ENCODE measurements around the gene CDKN2C. TPM values are rescaled to one million over a fixed set of nuclear protein-coding genes. Genes with fewer than 3 reads are reported as not detected.

The CDKN2C gene
- total RNA-seq, 3 donors from 2014 or later (not counting 1 experiment from before 2014, with no cell fraction given), result 17.1 to 21.9 (median 19.0) TPM

DNA sequence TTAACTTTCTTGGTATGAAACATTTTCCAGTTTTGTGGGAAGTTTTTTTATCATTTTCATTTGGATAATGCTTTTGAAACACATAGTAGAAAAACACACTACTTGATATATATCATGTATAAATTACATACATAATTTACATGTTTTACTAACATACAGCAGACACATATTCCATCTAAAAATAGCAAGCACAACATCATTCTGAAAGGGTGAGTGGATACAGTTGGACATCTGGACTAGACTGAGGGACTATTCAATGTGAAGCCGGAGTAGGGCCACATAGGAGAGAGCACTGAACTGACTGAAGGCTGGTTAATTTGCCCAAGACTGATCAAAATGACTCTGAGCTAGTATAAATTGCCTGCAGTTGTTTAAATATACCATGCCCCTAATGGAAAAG is 11.7 kb downstream of the CDKN2C start:
- no peak overlapping the region for H3K4me3 Mint-ChIP-seq
- Histone ChIP-seq H3K27ac (ENCODE audit: low read length) (no peak overlapping the region), H3K4me3 (ENCODE audit: low read length) (no peak overlapping the region), H3K36me3 (ENCODE audit: control insufficient read depth, insufficient read depth, low read length) (no peaks in the 10 kb centered on the region), H3K4me1 (ENCODE audit: control insufficient read depth, insufficient read depth, low read length) (peaks cover 15% of the 10 kb centered on the region), H3K27me3 (ENCODE audit: control insufficient read depth, insufficient read depth, low read length) (peaks cover 4% of the 10 kb centered on the region), H3K9me3 (ENCODE audit: control insufficient read depth, insufficient read depth, low read length) (no peaks in the 10 kb centered on the region)
- H3K27ac Mint-ChIP-seq, result no peak overlapping the region
- DNase-seq (no peak), ATAC-seq (no peak)
- TF ChIP-seq, protein P1, sequence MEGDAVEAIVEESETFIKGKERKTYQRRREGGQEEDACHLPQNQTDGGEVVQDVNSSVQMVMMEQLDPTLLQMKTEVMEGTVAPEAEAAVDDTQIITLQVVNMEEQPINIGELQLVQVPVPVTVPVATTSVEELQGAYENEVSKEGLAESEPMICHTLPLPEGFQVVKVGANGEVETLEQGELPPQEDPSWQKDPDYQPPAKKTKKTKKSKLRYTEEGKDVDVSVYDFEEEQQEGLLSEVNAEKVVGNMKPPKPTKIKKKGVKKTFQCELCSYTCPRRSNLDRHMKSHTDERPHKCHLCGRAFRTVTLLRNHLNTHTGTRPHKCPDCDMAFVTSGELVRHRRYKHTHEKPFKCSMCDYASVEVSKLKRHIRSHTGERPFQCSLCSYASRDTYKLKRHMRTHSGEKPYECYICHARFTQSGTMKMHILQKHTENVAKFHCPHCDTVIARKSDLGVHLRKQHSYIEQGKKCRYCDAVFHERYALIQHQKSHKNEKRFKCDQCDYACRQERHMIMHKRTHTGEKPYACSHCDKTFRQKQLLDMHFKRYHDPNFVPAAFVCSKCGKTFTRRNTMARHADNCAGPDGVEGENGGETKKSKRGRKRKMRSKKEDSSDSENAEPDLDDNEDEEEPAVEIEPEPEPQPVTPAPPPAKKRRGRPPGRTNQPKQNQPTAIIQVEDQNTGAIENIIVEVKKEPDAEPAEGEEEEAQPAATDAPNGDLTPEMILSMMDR (IDR thresholded peaks at IDR 0.05), result no peak
- intact Hi-C loops (cut with micrococcal nuclease), result no loop called here
- H3K27me3 Mint-ChIP-seq (ENCODE audit: low read depth in 2 of 2), result no peaks in the 10 kb centered on the region
- no peaks in the 10 kb centered on the region for H3K36me3 Mint-ChIP-seq
- 93% methylated on average over 1 of the region's 1 CpG for WGBS (ENCODE audit: insufficient coverage)
- H3K9me3 Mint-ChIP-seq, result no peaks in the 10 kb centered on the region
- H3K4me1 Mint-ChIP-seq, result peaks cover 14% of the 10 kb centered on the region in 2 donors

DNA sequence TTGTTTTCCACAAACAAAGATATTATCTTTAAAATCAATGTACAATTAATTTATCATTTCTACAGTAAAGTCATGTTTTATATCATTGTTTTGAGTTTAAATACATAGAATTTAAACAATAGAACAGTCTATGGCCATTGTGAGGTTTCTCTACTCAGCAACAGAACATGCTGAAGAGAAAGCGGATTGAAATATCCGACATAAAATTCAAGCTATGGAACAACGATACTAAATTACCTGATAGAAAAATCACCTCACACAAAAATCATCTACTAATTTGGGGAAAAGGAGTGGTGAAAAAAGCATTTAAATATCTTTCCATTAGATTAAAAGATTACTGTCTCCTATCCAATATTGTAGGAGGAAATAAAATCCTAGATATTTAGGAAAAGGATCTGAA is 12.6 kb downstream of the CDKN2C start:
- whole genome bisulfite sequencing (ENCODE audit: insufficient coverage), result no CpG with 5 or more reads among the region's 3 CpGs
- DNase-seq, result no peak
- intact Hi-C loops (cut with micrococcal nuclease), result no loop called here
- Mint-ChIP-seq H3K27me3 (ENCODE audit: low read depth in 2 of 2) (no peaks in the 10 kb centered on the region), H3K9me3 (no peaks in the 10 kb centered on the region), H3K4me3 (no peak overlapping the region), H3K4me1 (peaks cover 11% of the 10 kb centered on the region in 2 donors), H3K36me3 (no peaks in the 10 kb centered on the region), H3K27ac (no peak overlapping the region)
- Histone ChIP-seq H3K27ac (ENCODE audit: low read length) (no peak overlapping the region), H3K4me1 (ENCODE audit: control insufficient read depth, insufficient read depth, low read length) (peaks cover 8% of the 10 kb centered on the region), H3K27me3 (ENCODE audit: control insufficient read depth, insufficient read depth, low read length) (peaks cover 4% of the 10 kb centered on the region), H3K36me3 (ENCODE audit: control insufficient read depth, insufficient read depth, low read length) (no peaks in the 10 kb centered on the region), H3K9me3 (ENCODE audit: control insufficient read depth, insufficient read depth, low read length) (no peaks in the 10 kb centered on the region), H3K4me3 (ENCODE audit: low read length) (no peak overlapping the region)
- TF ChIP-seq, protein P1 (IDR thresholded peaks at IDR 0.05), result no peak
- no peak for ATAC-seq

DNA sequence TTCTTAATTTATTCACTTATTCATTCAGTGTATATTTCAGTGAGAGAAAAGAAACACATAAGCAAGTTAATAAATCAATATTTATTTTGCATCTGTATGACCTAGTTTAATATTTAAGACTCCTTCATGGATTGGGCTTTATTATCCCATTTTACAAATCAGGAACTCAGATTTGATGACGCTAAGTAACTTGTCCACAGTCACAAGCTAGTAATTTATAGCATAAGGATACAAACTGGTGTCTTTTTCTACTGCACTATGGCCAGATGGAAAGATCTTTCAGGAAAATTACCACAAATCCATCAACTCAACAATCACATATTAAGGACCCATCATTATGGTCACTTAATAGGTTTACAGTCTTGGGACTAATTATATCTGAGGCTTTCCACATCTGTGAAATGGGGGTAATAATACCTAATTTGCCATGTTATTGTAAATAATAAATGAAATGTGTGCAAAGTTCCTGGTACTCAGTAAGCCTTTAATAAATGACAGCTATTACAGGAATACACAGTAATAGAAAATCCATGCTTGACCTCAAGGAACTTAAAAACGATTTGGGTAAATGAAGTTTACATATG is 13.3 kb downstream of the CDKN2C start:
- Histone ChIP-seq H3K9me3 (ENCODE audit: control insufficient read depth, insufficient read depth, low read length) (no peaks in the 10 kb centered on the region), H3K27ac (ENCODE audit: low read length) (no peak overlapping the region), H3K27me3 (ENCODE audit: control insufficient read depth, insufficient read depth, low read length) (peaks cover 4% of the 10 kb centered on the region), H3K36me3 (ENCODE audit: control insufficient read depth, insufficient read depth, low read length) (no peaks in the 10 kb centered on the region), H3K4me3 (ENCODE audit: low read length) (no peak overlapping the region), H3K4me1 (ENCODE audit: control insufficient read depth, insufficient read depth, low read length) (peaks cover 7% of the 10 kb centered on the region)
- no peak for ATAC-seq
- H3K9me3 Mint-ChIP-seq, result no peaks in the 10 kb centered on the region
- no peak overlapping the region for H3K4me3 Mint-ChIP-seq
- intact Hi-C loops (cut with micrococcal nuclease), result no loop called here
- TF ChIP-seq, protein P1 (IDR thresholded peaks at IDR 0.05), result no peak
- no peaks in the 10 kb centered on the region for H3K27me3 Mint-ChIP-seq (ENCODE audit: low read depth in 2 of 2)
- no peak overlapping the region for H3K27ac Mint-ChIP-seq
- WGBS (ENCODE audit: insufficient coverage), result 38% methylated on average over 1 of the region's 2 CpGs
- no peaks in the 10 kb centered on the region for H3K36me3 Mint-ChIP-seq
- DNase-seq, result no peak
- peaks cover 10% of the 10 kb centered on the region in 2 donors for H3K4me1 Mint-ChIP-seq

DNA sequence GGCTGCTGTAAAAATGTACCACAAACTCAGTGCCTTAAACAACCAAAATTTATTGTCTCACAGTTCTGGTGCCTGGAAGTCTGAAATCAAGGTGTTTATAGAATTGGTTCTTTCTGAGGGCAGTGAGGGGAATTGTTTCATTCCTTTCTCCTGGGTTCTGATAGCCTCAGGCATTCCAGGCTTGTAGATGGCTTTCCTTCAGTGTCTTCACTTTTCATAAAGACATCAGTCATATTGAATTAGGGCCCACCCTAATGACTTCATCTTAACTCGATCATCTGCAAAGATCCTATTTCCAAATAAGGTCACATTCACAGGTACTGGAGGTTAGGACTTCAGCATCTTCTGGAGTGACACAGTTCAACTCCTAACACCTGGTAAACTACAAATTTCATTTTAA is 15.0 kb downstream of the CDKN2C start:
- Histone ChIP-seq H3K4me3 (ENCODE audit: low read length) (no peak overlapping the region), H3K36me3 (ENCODE audit: control insufficient read depth, insufficient read depth, low read length) (no peaks in the 10 kb centered on the region), H3K27ac (ENCODE audit: low read length) (no peak overlapping the region), H3K27me3 (ENCODE audit: control insufficient read depth, insufficient read depth, low read length) (peaks cover 2% of the 10 kb centered on the region), H3K9me3 (ENCODE audit: control insufficient read depth, insufficient read depth, low read length) (no peaks in the 10 kb centered on the region), H3K4me1 (ENCODE audit: control insufficient read depth, insufficient read depth, low read length) (no peaks in the 10 kb centered on the region)
- 31% methylated on average over 1 of the region's 1 CpG for WGBS (ENCODE audit: insufficient coverage)
- ATAC-seq (no peak), DNase-seq (no peak)
- TF ChIP-seq, protein P1 (IDR thresholded peaks at IDR 0.05), result no peak
- no peaks in the 10 kb centered on the region for H3K36me3 Mint-ChIP-seq
- no peak overlapping the region for H3K27ac Mint-ChIP-seq
- H3K4me3 Mint-ChIP-seq, result no peak overlapping the region
- no peaks in the 10 kb centered on the region for H3K4me1 Mint-ChIP-seq
- H3K9me3 Mint-ChIP-seq, result no peaks in the 10 kb centered on the region
- no peaks in the 10 kb centered on the region for H3K27me3 Mint-ChIP-seq (ENCODE audit: low read depth in 2 of 2)
- intact Hi-C loops (cut with micrococcal nuclease), result no loop called here

All from natural killer cell (primary cell).